ENCODE results near the gene ZG16B.

The ZG16B gene

DNA sequence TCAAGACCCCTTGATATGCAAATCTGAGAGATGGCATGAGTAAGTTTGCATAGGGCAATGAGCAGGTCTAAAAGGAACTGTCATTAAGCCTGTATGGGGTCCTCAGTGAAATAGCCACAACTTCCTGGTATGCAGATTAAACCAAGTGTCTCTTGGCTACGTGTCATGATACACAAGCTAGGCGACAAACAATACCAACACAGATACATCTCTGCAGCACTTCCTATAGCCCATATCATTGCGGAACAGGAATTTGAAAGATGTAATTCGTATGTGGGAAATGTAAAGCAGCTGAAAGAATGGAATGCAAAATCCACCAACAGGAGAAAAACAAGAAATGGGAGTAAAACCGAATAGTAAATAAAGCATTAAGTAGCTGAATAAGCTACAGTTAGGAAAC, 15.0 kb downstream of the ZG16B start:
- no peak for DNase-seq (ENCODE audit: low spot score)

DNA sequence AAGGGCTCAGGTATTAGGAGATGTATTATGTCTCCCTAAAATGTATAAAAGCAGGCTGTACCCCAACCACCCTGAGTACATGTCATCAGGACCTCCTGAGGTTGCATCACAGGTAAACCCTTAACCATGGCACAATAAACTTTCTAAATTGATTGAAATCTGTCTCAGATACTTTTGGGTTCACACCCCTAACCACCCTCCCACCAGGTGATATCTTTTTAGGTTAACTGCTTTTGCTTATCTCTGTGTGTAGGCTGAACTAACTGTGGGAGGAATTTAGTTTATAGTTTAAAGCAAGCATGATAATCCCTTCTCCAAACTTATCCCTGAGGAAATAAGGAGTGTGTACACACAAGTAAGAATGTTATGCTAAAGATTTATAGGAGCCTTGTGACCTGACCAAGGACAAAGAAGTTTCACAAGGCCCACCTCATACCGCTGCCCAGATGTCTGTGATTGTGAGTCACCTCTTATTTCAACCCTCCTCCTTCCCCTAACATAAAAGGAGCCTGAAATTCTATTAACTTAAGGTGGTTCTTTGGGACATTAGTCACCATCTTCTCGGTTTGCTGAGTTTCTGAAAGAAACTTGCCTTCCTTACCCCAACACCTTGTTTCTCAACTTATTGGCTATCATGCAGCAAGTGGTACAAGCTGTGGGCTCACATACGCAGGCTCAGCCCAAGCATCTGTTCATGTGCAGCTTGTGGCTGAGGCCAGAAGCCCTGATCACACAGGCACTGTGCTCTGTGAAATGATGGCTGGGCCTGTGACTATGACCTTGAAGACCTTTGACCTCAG, 16.6 kb downstream of the ZG16B start:
- peak; percentile 23 for DNase-seq (ENCODE audit: low spot score)

- no peak for DNase-seq (ENCODE audit: low spot score)
These were observed 19.0 kb downstream of the ZG16B start for GRCh38 chr16:2848933-2849725.

- DNase-seq (ENCODE audit: low spot score) = no peak
These were observed 22.1 kb downstream of the ZG16B start for GRCh38 chr16:2852003-2852730.

- no peak for DNase-seq (ENCODE audit: low spot score)
These were observed 22.8 kb downstream of the ZG16B start for GRCh38 chr16:2852731-2853507.

- DNase-seq (ENCODE audit: low spot score) = no peak
These were observed 23.5 kb downstream of the ZG16B start for GRCh38 chr16:2853531-2854073.

GRCh38 chr16:2854700-2855309, 24.7 kb downstream of the ZG16B start:
- DNase-seq (ENCODE audit: low spot score) = no peak

DNA sequence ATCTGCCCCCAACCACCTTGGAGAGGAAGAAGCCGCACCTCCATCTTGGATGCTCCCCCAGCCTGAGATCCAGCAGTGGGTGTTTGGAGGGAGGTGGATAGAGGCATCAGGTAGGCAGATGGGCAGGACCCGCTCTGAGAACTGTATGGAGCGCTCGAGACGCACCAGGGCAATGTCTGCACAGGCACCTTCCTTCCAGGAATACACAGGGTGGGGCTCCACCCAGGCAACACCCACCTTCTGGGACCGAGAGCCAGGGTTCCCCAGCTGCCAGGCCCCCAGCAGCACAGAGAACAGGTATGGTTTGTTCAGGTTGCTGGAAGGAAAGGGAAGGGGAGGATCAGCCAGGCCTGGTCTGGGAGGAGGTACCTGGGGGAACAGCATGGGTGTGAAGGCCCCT, 25.4 kb downstream of the ZG16B start:
- no peak for DNase-seq (ENCODE audit: low spot score)

GRCh38 chr16:2856061-2856670, 26.1 kb downstream of the ZG16B start:
- DNase-seq (ENCODE audit: low spot score) = no peak

GRCh38 chr16:2856686-2857450, 26.8 kb downstream of the ZG16B start:
- DNase-seq (ENCODE audit: low spot score) = no peak

- no peak for DNase-seq (ENCODE audit: low spot score)
These were observed 27.5 kb downstream of the ZG16B start, which contains the start of gene PRSS22 for GRCh38 chr16:2857451-2858244. Gene PRSS22 (minus strand): TSS chr16:2858170. CDS start chr16:2858104, 66 bp downstream.

GRCh38 chr16:2858245-2859025, 28.3 kb downstream of the ZG16B start:
- DNase-seq (ENCODE audit: low spot score) = no peak

DNA sequence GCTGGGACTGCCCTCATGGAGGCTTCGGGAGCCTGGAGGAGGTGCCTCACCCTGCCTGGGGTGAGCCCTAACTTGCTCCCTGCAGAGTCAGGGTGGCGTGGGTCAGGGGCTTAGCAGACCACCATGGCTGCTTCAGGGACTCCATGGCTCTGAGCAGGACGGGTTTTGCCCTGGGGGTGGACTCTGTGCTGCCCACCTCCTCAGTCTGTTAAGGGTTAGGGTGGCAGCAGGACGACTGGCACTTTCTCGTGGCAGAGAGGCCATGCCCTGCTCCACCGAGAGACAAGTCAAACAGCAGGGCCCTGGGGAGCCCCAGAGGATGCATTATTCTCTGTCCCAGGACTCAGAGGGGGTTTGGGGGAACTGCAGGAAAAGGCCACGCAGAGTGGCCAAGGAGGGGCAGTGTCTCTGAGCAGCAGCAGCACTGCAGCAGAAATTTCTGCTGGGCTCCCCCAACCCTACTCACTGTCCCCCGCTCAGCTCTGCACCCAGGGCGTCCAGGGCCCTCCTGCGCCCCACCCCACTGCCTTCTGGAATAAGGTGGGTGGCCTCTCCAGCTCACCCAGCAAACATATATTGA, 29.7 kb downstream of the ZG16B start:
- DNase-seq (ENCODE audit: low spot score) = no peak

DNA sequence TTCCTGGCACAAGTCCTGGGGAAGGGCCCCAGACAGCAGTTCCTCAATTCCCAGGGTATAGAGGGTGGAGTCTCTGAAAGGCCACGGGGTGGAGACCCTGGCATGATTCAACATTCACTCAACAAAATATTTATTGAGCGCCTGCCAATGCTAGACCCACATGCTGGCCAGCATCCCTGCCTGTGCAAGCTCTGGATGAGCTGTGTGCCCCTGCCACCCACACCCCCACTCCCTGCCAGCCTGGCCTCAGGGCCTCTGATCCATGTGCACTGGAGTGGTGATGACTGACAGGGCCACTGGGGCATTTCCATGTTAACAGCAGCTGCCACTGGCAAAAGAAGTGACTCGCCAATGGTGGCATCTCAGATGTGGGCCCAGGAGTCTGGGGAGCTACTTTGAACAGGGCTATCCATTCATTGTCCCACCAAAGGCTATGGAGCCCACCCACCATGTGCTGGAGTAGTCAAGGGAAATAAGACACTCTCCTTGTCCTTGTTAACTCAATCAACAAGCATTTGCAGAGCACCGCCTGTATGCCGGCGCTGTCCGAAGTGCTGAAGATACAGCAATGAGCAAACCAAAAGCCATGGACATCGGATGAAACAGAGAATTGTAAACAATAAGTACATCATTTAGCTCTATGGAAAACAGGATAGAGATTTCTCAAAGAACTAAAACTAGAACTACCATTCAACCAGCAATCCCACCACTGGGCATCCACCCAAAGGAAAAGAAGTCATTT, 30.9 kb downstream of the ZG16B start:
- DNase-seq (ENCODE audit: low spot score) = no peak

DNA sequence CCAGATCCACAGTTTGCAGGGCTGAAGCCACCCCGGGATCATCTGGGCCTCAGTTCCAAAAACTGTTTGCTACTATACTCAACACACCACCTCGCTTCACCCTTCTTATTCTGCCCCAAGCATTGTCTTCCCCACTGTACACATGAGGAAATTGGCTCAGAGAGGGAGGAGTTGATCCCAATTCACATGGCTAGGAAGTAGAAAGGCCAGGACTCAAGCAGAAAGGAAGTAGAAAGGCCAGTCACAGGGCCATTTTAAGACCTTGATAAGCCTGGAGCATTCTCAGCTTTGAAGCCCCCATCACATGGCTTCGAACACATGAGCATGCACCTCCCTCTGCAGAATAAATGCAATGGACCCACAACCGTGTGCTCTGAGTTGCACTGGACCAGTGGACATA, 35.5 kb downstream of the ZG16B start:
- DNase-seq (ENCODE audit: low spot score) = no peak

DNA sequence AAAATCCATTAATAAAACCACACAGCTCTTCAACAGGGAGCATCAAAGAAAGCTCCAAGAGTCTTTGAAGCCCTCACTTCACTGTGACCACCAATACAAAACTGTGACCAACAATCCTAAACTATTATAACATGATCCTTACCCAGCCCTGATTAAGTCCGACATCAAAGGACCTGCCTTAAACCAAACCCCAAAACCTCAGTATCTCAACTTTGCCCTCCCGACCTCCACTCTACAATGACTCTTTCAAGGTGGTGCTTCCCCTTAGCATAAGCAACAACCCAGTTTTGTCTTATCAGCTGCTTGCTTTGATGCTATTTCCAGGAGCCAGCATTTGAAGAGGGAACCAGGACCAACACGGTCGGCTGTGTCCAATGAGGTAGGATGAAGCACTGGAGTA, 36.3 kb downstream of the ZG16B start:
- DNase-seq (ENCODE audit: low spot score) = no peak

DNA sequence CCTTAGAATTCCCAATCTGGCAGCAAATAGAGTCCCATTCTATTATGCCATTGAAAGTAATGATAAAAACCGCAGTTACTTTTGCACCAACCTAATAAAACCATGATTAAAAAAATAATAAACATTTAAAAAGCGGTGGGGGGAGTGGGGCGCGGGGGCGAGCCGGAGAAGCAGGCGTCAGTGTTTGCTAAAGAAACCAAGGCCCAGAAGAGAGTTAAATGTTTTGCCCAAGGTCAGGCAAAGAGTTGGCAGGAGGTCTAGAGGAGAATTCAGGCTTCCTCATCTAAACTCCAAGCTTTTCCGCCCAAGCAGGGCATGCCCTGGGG, 37.5 kb downstream of the ZG16B start:
- no peak for DNase-seq (ENCODE audit: low spot score)

Measured in CD4-positive, alpha-beta T cell treated with Interleukin-2 at 100 ng/mL for 4 hours (primary cell).